ENCODE results near the gene IL11.

DNA sequence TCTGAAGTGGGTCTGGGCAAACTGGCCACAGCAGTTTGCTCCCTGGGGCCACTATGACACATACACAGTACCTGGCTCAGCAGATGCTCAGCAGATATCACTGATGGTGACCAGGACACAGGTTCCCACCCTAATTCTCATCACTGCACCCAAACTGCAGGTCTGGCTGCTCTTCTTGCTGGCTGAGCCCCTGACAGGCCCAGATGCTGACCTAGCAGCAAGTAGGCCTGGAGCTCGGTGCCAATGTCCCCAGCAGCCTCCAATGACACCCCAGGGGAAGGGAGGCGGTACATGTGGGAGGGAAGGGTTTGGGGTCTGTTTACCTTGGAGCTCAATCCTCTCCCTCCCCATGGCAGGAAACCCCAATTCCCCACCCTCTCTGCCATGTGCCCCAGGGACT is 32.2 kb upstream of the IL11 start:
- no peak for TF ChIP-seq CEBPB (IDR thresholded peaks at IDR 0.05)
- TF ChIP-seq TAF1 (IDR thresholded peaks at IDR 0.05; ENCODE audit: low read depth), result no peak
- no peak for TF ChIP-seq EP300 (IDR thresholded peaks at IDR 0.05; ENCODE audit: borderline replicate concordance)
- no peak for TF ChIP-seq TEAD4 (IDR thresholded peaks at IDR 0.05)
- TF ChIP-seq, protein P1, sequence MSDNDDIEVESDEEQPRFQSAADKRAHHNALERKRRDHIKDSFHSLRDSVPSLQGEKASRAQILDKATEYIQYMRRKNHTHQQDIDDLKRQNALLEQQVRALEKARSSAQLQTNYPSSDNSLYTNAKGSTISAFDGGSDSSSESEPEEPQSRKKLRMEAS (IDR thresholded peaks at IDR 0.05), result no peak
- no peak for TF ChIP-seq ZBTB7A (IDR thresholded peaks at IDR 0.05; ENCODE audit: low read depth)
- TF ChIP-seq, protein P2, sequence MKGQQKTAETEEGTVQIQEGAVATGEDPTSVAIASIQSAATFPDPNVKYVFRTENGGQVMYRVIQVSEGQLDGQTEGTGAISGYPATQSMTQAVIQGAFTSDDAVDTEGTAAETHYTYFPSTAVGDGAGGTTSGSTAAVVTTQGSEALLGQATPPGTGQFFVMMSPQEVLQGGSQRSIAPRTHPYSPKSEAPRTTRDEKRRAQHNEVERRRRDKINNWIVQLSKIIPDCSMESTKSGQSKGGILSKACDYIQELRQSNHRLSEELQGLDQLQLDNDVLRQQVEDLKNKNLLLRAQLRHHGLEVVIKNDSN (IDR thresholded peaks at IDR 0.05), result no peak
- TF ChIP-seq FOXM1 (IDR thresholded peaks at IDR 0.05; ENCODE audit: borderline replicate concordance, low read depth), result no peak
- no peak for TF ChIP-seq RAD21 (IDR thresholded peaks at IDR 0.05; ENCODE audit: low read depth)
- no peak for TF ChIP-seq EGR1 (IDR thresholded peaks at IDR 0.05)
- TF ChIP-seq CREB1 (IDR thresholded peaks at IDR 0.05; ENCODE audit: low read depth), result no peak
- TF ChIP-seq, protein P3, sequence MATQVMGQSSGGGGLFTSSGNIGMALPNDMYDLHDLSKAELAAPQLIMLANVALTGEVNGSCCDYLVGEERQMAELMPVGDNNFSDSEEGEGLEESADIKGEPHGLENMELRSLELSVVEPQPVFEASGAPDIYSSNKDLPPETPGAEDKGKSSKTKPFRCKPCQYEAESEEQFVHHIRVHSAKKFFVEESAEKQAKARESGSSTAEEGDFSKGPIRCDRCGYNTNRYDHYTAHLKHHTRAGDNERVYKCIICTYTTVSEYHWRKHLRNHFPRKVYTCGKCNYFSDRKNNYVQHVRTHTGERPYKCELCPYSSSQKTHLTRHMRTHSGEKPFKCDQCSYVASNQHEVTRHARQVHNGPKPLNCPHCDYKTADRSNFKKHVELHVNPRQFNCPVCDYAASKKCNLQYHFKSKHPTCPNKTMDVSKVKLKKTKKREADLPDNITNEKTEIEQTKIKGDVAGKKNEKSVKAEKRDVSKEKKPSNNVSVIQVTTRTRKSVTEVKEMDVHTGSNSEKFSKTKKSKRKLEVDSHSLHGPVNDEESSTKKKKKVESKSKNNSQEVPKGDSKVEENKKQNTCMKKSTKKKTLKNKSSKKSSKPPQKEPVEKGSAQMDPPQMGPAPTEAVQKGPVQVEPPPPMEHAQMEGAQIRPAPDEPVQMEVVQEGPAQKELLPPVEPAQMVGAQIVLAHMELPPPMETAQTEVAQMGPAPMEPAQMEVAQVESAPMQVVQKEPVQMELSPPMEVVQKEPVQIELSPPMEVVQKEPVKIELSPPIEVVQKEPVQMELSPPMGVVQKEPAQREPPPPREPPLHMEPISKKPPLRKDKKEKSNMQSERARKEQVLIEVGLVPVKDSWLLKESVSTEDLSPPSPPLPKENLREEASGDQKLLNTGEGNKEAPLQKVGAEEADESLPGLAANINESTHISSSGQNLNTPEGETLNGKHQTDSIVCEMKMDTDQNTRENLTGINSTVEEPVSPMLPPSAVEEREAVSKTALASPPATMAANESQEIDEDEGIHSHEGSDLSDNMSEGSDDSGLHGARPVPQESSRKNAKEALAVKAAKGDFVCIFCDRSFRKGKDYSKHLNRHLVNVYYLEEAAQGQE (IDR thresholded peaks at IDR 0.05; ENCODE audit: low read depth), result no peak
- TF ChIP-seq NFIC (IDR thresholded peaks at IDR 0.05), result no peak
- no peak for TF ChIP-seq YY1 (IDR thresholded peaks at IDR 0.05; ENCODE audit: low read depth)

Data from Ishikawa (cell line).